Activated naive CD4-positive, alpha-beta T cell treated with anti-CD3 and anti-CD28 coated beads for 36 hours (primary cell): Measurements from ENCODE around the gene ZGLP1. TPM values are rescaled to one million over a fixed set of nuclear protein-coding genes. Genes with fewer than 3 reads are reported as not detected.

Source experiments
- total RNA-seq, 2 experiments: library from RNA; stranded (reverse); gene quantifications; one replicate each; pipeline ENCODE4 v1.2.3, GENCODE V29; 2021

Gene ZGLP1
- total RNA-seq, 2 experiments from 2014 or later, result 0.86 to 1.1 TPM

Other genes starting within 250 kb of the ZGLP1 start
- gene SHFL, start 223.5 kb downstream of the ZGLP1 start, total RNA-seq, result 10 to 100 TPM; 28.3 to 31.9 TPM
- gene ANGPTL6, start 207.1 kb downstream of the ZGLP1 start, total RNA-seq, result 10 to 100 TPM; 18.6 to 20.7 TPM
- gene PPAN, start 203.5 kb downstream of the ZGLP1 start, total RNA-seq, result 10 to 100 TPM; 59.7 to 60.0 TPM
- 10 to 100 TPM; 11.8 to 12.2 TPM for gene P2RY11, start 198.1 kb downstream of the ZGLP1 start, total RNA-seq
- 100 to 1,000 TPM; 213 to 222 TPM for gene EIF3G, start 189.9 kb downstream of the ZGLP1 start, total RNA-seq
- gene DNMT1, start 114.9 kb downstream of the ZGLP1 start, total RNA-seq, result 100 to 1,000 TPM; 365 to 371 TPM
- gene S1PR2, start 78.5 kb downstream of the ZGLP1 start, total RNA-seq, result 1 to 10 TPM; 3.4 TPM
- 100 to 1,000 TPM; 115 to 116 TPM for gene MRPL4, start 57.6 kb downstream of the ZGLP1 start, total RNA-seq
- gene ICAM1, start 38.7 kb downstream of the ZGLP1 start, total RNA-seq, result 10 to 100 TPM; 11.5 to 12.0 TPM
- gene ICAM4, start 22.9 kb downstream of the ZGLP1 start, total RNA-seq, result not detected
- under 1 TPM; 0.72 to 0.81 TPM for gene ICAM5, start 19.9 kb downstream of the ZGLP1 start, total RNA-seq
- gene FDX2, start 6.2 kb upstream of the ZGLP1 start, total RNA-seq, result 1 to 10 TPM; 9.5 to 9.7 TPM
- 10 to 100 TPM; 63.0 to 69.0 TPM for gene RAVER1, start 23.7 kb upstream of the ZGLP1 start, total RNA-seq
- gene ICAM3, start 29.8 kb upstream of the ZGLP1 start, total RNA-seq, result 100 to 1,000 TPM; 109 to 114 TPM
- gene TYK2, start 70.8 kb upstream of the ZGLP1 start, total RNA-seq, result 100 to 1,000 TPM; 175 to 190 TPM
- 100 to 1,000 TPM; 158 to 164 TPM for gene CDC37, start 93.7 kb upstream of the ZGLP1 start, total RNA-seq
- gene PDE4A, start 110.7 kb upstream of the ZGLP1 start, total RNA-seq, result 1 to 10 TPM; 5.5 TPM
- gene KEAP1, start 193.5 kb upstream of the ZGLP1 start, total RNA-seq, result 10 to 100 TPM; 60.0 to 63.8 TPM
- not detected for gene S1PR5, start 207.6 kb upstream of the ZGLP1 start, total RNA-seq
- gene ATG4D, start 234.1 kb upstream of the ZGLP1 start, total RNA-seq, result 10 to 100 TPM; 21.6 to 22.5 TPM